Activated naive CD8-positive, alpha-beta T cell treated with anti-CD3 and anti-CD28 coated beads for 36 hours (primary cell): Measurements from ENCODE around the gene ARHGAP28. TPM values are rescaled to one million over a fixed set of nuclear protein-coding genes. Genes with fewer than 3 reads are reported as not detected.
"Not testable (repeated sequence)": the region's sequence is repeated elsewhere in the genome, so short reads cannot be mapped to it uniquely, and the experiment has no call there.

Source experiments
- DNase-seq: peaks from one replicate; pipeline ENCODE4 v3.0.0; 2021
- H3K27ac Mint-ChIP-seq: one replicate; pipeline ENCODE4 v1.8.0; 2022; ENCODE audit warnings: mild to moderate bottlenecking, moderate library complexity, mixed read lengths
- H3K27me3 Mint-ChIP-seq: one replicate; pipeline ENCODE4 v1.8.0; 2022; ENCODE audit warnings: mild to moderate bottlenecking, mixed read lengths
- H3K36me3 Mint-ChIP-seq: one replicate; pipeline ENCODE4 v1.8.0; 2021; ENCODE audit warnings: mild to moderate bottlenecking, mixed read lengths
- H3K4me1 Mint-ChIP-seq: one replicate; pipeline ENCODE4 v1.8.0; 2021; ENCODE audit warnings: mixed read lengths
- H3K4me3 Mint-ChIP-seq: one replicate; pipeline ENCODE4 v1.8.0; 2022; ENCODE audit warnings: mild to moderate bottlenecking, moderate library complexity, mixed read lengths
- H3K9me3 Mint-ChIP-seq: one replicate; pipeline ENCODE4 v1.8.0; 2022; ENCODE audit warnings: mixed read lengths
- total RNA-seq, 2 experiments: library from RNA; stranded (reverse); gene quantifications; one replicate each; pipeline ENCODE4 v1.2.3, GENCODE V29; 2021

Gene ARHGAP28
- total RNA-seq, 2 experiments from 2014 or later: not detected

DNA sequence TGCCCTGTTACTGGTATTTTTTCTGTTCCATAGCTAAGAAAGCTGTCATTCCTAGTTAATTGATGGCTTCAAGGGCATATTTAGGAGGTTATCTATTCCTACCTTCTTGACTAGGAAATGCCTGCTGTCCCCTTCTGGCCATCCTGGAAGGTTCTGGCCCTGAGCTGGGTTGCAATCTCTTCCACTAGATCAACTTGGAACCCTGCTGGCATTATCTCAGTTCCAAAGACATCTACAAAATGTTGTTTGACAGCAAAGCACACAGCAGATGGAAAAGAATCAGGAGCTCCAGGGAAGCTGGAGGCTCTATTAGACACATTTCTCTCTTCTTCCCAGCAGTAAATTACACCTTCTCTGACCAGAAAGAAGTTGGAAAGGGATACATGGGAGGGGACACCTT is 192.1 kb downstream of the ARHGAP28 start:
- Mint-ChIP-seq H3K27me3 (peaks cover 6% of the 10 kb centered on the region), H3K27ac (no peak overlapping the region), H3K36me3 (peaks cover 2% of the 10 kb centered on the region), H3K9me3 (peaks cover 4% of the 10 kb centered on the region), H3K4me1 (peaks cover 2% of the 10 kb centered on the region), H3K4me3 (no peak overlapping the region)
- no peak for DNase-seq

GRCh38 chr18:6923220-6923619 is 193.7 kb downstream of the ARHGAP28 start:
- H3K27ac Mint-ChIP-seq: no peak overlapping the region
- H3K27me3 Mint-ChIP-seq: peaks cover 6% of the 10 kb centered on the region
- peaks cover 4% of the 10 kb centered on the region for H3K9me3 Mint-ChIP-seq
- peaks cover 2% of the 10 kb centered on the region for H3K4me1 Mint-ChIP-seq
- DNase-seq: no peak
- peaks cover 2% of the 10 kb centered on the region for H3K36me3 Mint-ChIP-seq
- H3K4me3 Mint-ChIP-seq: no peak overlapping the region

- H3K27me3 Mint-ChIP-seq: no peaks in the 10 kb centered on the region
- H3K4me3 Mint-ChIP-seq: no peak overlapping the region
- no peak overlapping the region for H3K27ac Mint-ChIP-seq
- H3K9me3 Mint-ChIP-seq: peaks cover 6% of the 10 kb centered on the region
- H3K36me3 Mint-ChIP-seq: no peaks in the 10 kb centered on the region
- no peak for DNase-seq
- H3K4me1 Mint-ChIP-seq: no peaks in the 10 kb centered on the region
Measured at GRCh38 chr18:6927153-6927552, 197.6 kb downstream of the ARHGAP28 start.

GRCh38 chr18:6928359-6928758 is 198.8 kb downstream of the ARHGAP28 start:
- no peak overlapping the region for H3K4me3 Mint-ChIP-seq
- no peak overlapping the region for H3K27ac Mint-ChIP-seq
- H3K9me3 Mint-ChIP-seq: peaks cover 6% of the 10 kb centered on the region
- no peaks in the 10 kb centered on the region for H3K36me3 Mint-ChIP-seq
- H3K4me1 Mint-ChIP-seq: no peaks in the 10 kb centered on the region
- H3K27me3 Mint-ChIP-seq: no peaks in the 10 kb centered on the region
- DNase-seq: no peak

DNA sequence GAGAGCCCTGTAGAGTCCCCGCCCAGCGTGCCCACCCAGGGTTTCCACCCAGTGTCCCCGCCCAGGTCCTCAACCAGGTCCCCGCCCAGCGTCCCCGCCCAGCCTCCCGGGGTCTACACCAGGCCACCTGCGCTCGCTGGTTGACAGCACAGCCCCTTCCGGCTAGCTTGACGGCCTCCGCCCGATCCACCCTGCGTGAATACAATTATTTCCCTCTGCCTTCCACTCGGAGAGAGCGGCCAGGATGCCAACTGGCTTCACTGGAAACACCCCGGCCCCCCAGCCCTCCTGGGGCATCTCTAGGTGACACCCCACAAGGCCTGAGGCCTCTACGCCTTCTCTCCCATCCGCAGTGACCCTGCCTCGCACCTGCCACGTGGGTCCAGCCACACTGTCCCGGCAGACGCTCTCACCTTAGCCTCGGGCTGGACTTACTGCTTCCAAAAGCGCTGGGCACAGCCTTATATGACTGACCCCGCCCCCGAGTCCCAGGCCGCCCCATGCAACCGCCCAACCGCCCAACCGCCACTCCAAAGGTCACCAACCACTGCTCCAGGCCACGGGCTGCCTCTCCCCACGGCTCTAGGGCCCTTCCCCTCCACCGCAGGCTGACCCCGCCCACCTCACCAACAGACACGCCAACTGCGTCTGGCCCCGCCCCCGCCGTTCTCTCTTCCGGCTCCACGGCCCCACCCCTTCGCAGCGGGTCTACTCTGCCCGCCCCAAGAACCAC is 200.0 kb downstream of the ARHGAP28 start:
- Mint-ChIP-seq H3K27me3 (no peaks in the 10 kb centered on the region), H3K4me3 (no peak overlapping the region), H3K4me1 (no peaks in the 10 kb centered on the region), H3K9me3 (peaks cover 6% of the 10 kb centered on the region), H3K27ac (no peak overlapping the region), H3K36me3 (no peaks in the 10 kb centered on the region)
- DNase-seq: no peak

GRCh38 chr18:6934859-6935258 is 205.3 kb downstream of the ARHGAP28 start:
- Mint-ChIP-seq H3K27ac (no peak overlapping the region), H3K4me3 (no peak overlapping the region), H3K4me1 (peaks cover 2% of the 10 kb centered on the region), H3K27me3 (peaks cover 12% of the 10 kb centered on the region), H3K36me3 (no peaks in the 10 kb centered on the region), H3K9me3 (peaks cover 2% of the 10 kb centered on the region)
- no peak for DNase-seq

DNA sequence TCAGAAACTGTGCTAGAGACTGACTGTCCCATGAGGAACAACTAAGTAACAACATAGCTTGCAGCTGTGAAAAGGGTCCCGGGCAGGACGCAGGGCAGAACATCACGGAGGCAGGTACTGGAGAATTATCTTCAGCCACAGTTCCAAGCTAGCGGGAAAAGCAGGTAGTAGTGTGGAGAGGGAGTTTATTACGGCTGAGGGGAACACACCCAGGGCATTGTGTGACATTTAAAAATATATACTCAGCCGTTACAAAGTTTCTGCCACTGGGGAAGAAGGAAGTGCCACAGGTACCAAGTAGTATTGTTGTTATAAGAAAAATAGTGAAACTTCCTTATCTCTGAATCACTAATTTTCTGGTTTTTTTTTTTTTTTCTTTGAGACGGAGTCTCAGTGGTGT is 208.5 kb downstream of the ARHGAP28 start:
- DNase-seq: no peak
- peaks cover 12% of the 10 kb centered on the region for H3K27me3 Mint-ChIP-seq
- H3K36me3 Mint-ChIP-seq: no peaks in the 10 kb centered on the region

GRCh38 chr18:6938403-6938802 is 208.9 kb downstream of the ARHGAP28 start:
- not testable (repeated sequence) for H3K9me3 Mint-ChIP-seq, H3K36me3 Mint-ChIP-seq, DNase-seq, H3K27ac Mint-ChIP-seq, H3K4me1 Mint-ChIP-seq, H3K4me3 Mint-ChIP-seq
- peaks cover 12% of the 10 kb centered on the region for H3K27me3 Mint-ChIP-seq

More for the DNA sequence above, 208.5 kb downstream of the ARHGAP28 start:
- Mint-ChIP-seq H3K27ac (no peak overlapping the region), H3K4me3 (no peak overlapping the region), H3K9me3 (no peaks in the 10 kb centered on the region), H3K4me1 (peaks cover 2% of the 10 kb centered on the region)

- H3K36me3 Mint-ChIP-seq: no peaks in the 10 kb centered on the region
- no peak for DNase-seq
- H3K4me3 Mint-ChIP-seq: no peak overlapping the region
- H3K27ac Mint-ChIP-seq: no peak overlapping the region
- peaks cover 12% of the 10 kb centered on the region for H3K27me3 Mint-ChIP-seq
- peaks cover 2% of the 10 kb centered on the region for H3K4me1 Mint-ChIP-seq
- no peaks in the 10 kb centered on the region for H3K9me3 Mint-ChIP-seq
Measured at GRCh38 chr18:6939972-6940371, 210.5 kb downstream of the ARHGAP28 start.

DNA sequence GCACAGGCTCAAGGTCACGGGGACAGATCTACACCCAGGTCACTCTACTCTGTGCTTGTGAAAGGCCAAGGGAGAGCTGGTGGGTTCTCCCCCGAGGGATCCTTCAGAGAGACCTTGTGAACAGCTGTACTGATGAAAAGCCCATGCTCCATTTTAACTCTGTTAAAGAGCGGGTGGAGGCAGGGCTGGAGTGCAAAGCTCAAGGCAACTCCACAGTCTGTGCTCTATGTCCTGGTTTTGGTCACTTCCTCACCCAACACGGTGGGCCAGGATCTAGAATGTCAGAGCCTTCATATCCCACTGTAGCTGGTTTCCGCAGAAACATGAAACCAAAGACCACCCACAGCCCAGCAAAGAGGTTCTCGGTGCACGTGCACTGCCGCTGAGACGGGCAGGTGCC is 210.9 kb downstream of the ARHGAP28 start:
- Mint-ChIP-seq H3K4me1 (peaks cover 2% of the 10 kb centered on the region), H3K9me3 (no peaks in the 10 kb centered on the region), H3K27me3 (peaks cover 12% of the 10 kb centered on the region), H3K36me3 (no peaks in the 10 kb centered on the region), H3K27ac (no peak overlapping the region), H3K4me3 (no peak overlapping the region)
- DNase-seq: no peak

- Mint-ChIP-seq H3K9me3 (no peaks in the 10 kb centered on the region), H3K36me3 (no peaks in the 10 kb centered on the region), H3K4me1 (peaks cover 2% of the 10 kb centered on the region), H3K27me3 (peaks cover 5% of the 10 kb centered on the region), H3K4me3 (no peak overlapping the region), H3K27ac (no peak overlapping the region)
- DNase-seq: no peak
Measured at GRCh38 chr18:6941996-6942395, 212.5 kb downstream of the ARHGAP28 start.

DNA sequence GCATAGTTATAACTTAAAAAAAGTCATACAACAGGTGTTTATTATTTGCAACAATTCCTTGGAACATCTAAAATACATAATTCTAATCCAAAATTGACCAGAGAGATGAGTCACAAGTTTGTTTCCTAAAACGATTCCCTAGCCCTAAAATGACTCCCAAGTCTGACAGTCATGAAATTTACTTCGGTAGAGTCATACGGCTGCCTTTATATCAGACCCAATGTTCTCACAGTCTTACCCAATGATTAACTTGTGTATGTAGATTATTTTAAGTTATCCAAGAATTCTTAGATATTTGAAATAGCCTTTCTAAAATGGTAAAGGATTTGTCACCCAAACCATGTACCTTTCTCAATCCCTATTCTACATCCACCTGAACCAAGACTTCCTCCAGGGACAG is 213.2 kb downstream of the ARHGAP28 start:
- Mint-ChIP-seq H3K27me3 (peaks cover 4% of the 10 kb centered on the region), H3K4me3 (no peak overlapping the region), H3K9me3 (no peaks in the 10 kb centered on the region), H3K36me3 (no peaks in the 10 kb centered on the region), H3K27ac (no peak overlapping the region), H3K4me1 (peaks cover 2% of the 10 kb centered on the region)
- DNase-seq: no peak

DNA sequence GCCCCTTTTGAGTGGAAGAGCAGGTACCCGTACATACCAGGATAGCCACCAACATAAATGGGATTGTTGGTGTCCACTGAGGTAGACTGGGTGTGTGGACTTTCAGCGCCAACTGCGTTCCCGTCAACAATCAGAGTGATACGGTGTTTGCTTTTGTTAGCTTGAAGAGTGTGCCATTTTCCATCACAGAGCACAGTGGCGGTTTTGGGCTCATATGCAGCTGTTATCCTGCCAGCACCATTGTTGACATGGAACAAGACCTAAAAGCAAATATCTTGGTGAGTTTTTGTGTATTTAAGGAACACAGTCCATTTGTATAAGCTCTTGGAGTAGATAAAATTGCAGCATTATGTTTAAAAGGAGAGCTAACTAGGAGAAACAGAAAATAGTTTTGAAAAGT is 213.6 kb downstream of the ARHGAP28 start:
- Mint-ChIP-seq H3K4me1 (no peaks in the 10 kb centered on the region), H3K36me3 (no peaks in the 10 kb centered on the region), H3K4me3 (no peak overlapping the region), H3K27ac (no peak overlapping the region), H3K27me3 (no peaks in the 10 kb centered on the region), H3K9me3 (no peaks in the 10 kb centered on the region)
- no peak for DNase-seq

GRCh38 chr18:6947338-6948030 is 218.0 kb downstream of the ARHGAP28 start:
- H3K27me3 Mint-ChIP-seq: no peaks in the 10 kb centered on the region
- H3K4me3 Mint-ChIP-seq: no peak overlapping the region
- no peaks in the 10 kb centered on the region for H3K4me1 Mint-ChIP-seq
- H3K9me3 Mint-ChIP-seq: peaks cover 2% of the 10 kb centered on the region
- no peak for DNase-seq
- H3K27ac Mint-ChIP-seq: no peak overlapping the region
- no peaks in the 10 kb centered on the region for H3K36me3 Mint-ChIP-seq

- H3K36me3 Mint-ChIP-seq: no peaks in the 10 kb centered on the region
- peaks cover 2% of the 10 kb centered on the region for H3K9me3 Mint-ChIP-seq
- no peaks in the 10 kb centered on the region for H3K27me3 Mint-ChIP-seq
- H3K4me3 Mint-ChIP-seq: no peak overlapping the region
- DNase-seq: no peak
- no peaks in the 10 kb centered on the region for H3K4me1 Mint-ChIP-seq
- no peak overlapping the region for H3K27ac Mint-ChIP-seq
Measured at GRCh38 chr18:6948281-6949055, 219.0 kb downstream of the ARHGAP28 start.
